Natural killer cell (primary cell): ENCODE data around the gene ARMH1. TPM values are rescaled to one million over a fixed set of nuclear protein-coding genes. Genes with fewer than 3 reads are reported as not detected.

Source experiments
- ATAC-seq, 3 donors: fragments of 150-1000 bp in 2 of 3; fragments of 200-7000 bp in 1 of 3; cut with Tn5 transposase; 1 replicate in 1 of 3; 2 replicates in 2 of 3; pipeline ENCODE4 v1.10.0; 2021; ENCODE audit warnings: mild to moderate bottlenecking in 2 of 3, moderate library complexity in 2 of 3
- DNase-seq, 2 donors: peaks; one replicate each; pipeline versions ENCODE4 v3.0.0 to v3.0.0-alpha.2; 2013 to 2021; ENCODE audit warnings: mixed read lengths in 1 of 2
- H3K27ac ChIP-seq: one replicate; pipeline ENCODE4 v1.5.1; 2013; ENCODE audit warnings: mild to moderate bottlenecking, low read length
- H3K27me3 ChIP-seq: one replicate; pipeline ENCODE4 v1.6.1; 2013; ENCODE audit warnings: low read length; ENCODE audit not compliant: control insufficient read depth, insufficient read depth
- H3K36me3 ChIP-seq: one replicate; pipeline ENCODE4 v1.6.1; 2013; ENCODE audit warnings: low read length; ENCODE audit not compliant: control insufficient read depth, insufficient read depth
- H3K4me1 ChIP-seq: one replicate; pipeline ENCODE4 v1.6.1; 2013; ENCODE audit warnings: low read length; ENCODE audit not compliant: control insufficient read depth, insufficient read depth
- H3K4me3 ChIP-seq: one replicate; pipeline ENCODE4 v1.5.1; 2013; ENCODE audit warnings: low read length
- H3K9me3 ChIP-seq: one replicate; pipeline ENCODE4 v1.6.1; 2013; ENCODE audit warnings: low read length; ENCODE audit not compliant: control insufficient read depth, insufficient read depth
- H3K27ac Mint-ChIP-seq, 2 donors: one replicate each; pipeline ENCODE4 v1.8.0; 2022; ENCODE audit warnings: mild to moderate bottlenecking in 2 of 2, mixed read lengths in 2 of 2, moderate library complexity in 1 of 2
- H3K27me3 Mint-ChIP-seq, 2 donors: one replicate each; pipeline ENCODE4 v1.8.0; 2022; ENCODE audit warnings: low read depth in 2 of 2, mixed read lengths in 2 of 2
- H3K36me3 Mint-ChIP-seq: one replicate; pipeline ENCODE4 v1.8.0; 2022; ENCODE audit warnings: mixed read lengths
- H3K4me1 Mint-ChIP-seq, 2 donors: one replicate each; pipeline ENCODE4 v1.8.0; 2022; ENCODE audit warnings: mixed read lengths in 2 of 2
- H3K4me3 Mint-ChIP-seq: one replicate; pipeline ENCODE4 v1.8.0; 2022; ENCODE audit warnings: mild to moderate bottlenecking, moderate library complexity, mixed read lengths
- H3K9me3 Mint-ChIP-seq, 2 donors: one replicate each; pipeline ENCODE4 v1.8.0; 2022; ENCODE audit warnings: mixed read lengths in 2 of 2
- CTCF ChIP-seq: fragments of 200-600 bp; IDR thresholded peaks from one replicate; pipeline ENCODE4 v1.8.0; 2022; ENCODE audit warnings: antibody characterized with exemption
- WGBS: methylation state at CpG from one replicate; pipeline ENCODE4 v1.1.7; 2013; ENCODE audit warnings: missing lambda C conversion rate; ENCODE audit not compliant: insufficient coverage; 5-methylcytosine and 5-hydroxymethylcytosine counted together
- intact Hi-C: fragments of 100-400 bp; cut with micrococcal nuclease; formaldehyde crosslinking; loops from one replicate; pipeline ENCODE4 v1.14.2; 2022
- total RNA-seq, 4 donors: library from RNA; stranded (reverse); fragments of 120-200 nt in 1 of 4; gene quantifications; one replicate each; pipeline versions ENCODE4 v1.2.3 to v1.2.4, GENCODE V29; 2013 to 2022

Gene ARMH1
- total RNA-seq, 3 donors from 2014 or later (not counting 1 experiment from before 2014, with no cell fraction given) = 1.5 to 25.5 (median 5.0) TPM

GRCh38 chr1:44714532-44714931, 40.0 kb downstream of the ARMH1 start:
- ATAC-seq = peak in 1 of 3 donors; percentile 22
- 74% methylated on average over 7 of the region's 7 CpGs for WGBS
- peak overlapping the region in 1 of 2 donors; percentile 48 for H3K27ac Mint-ChIP-seq
- H3K9me3 Mint-ChIP-seq = no peaks in the 10 kb centered on the region
- Histone ChIP-seq H3K4me3 (no peak overlapping the region), H3K9me3 (no peaks in the 10 kb centered on the region), H3K27ac (no peak overlapping the region), H3K36me3 (no peaks in the 10 kb centered on the region), H3K4me1 (peaks cover 14% of the 10 kb centered on the region), H3K27me3 (no peaks in the 10 kb centered on the region)
- H3K4me3 Mint-ChIP-seq = no peak overlapping the region
- no peaks in the 10 kb centered on the region for H3K36me3 Mint-ChIP-seq
- intact Hi-C loops = loop anchor here (2.0 kb wide), 1 partner anchor 16 kb away; the partner anchor contains the start of gene RNU5D-1
- DNase-seq = no peak
- peaks cover 0 to 5% of the 10 kb centered on the region in 2 donors for H3K27me3 Mint-ChIP-seq
- no peak for TF ChIP-seq CTCF
- peaks cover 26 to 30% of the 10 kb centered on the region in 2 donors for H3K4me1 Mint-ChIP-seq

GRCh38 chr1:44714944-44715571, 40.5 kb downstream of the ARMH1 start:
- WGBS = 2% methylated on average over 9 of the region's 9 CpGs
- Mint-ChIP-seq H3K27me3 (peaks cover 0 to 5% of the 10 kb centered on the region in 2 donors), H3K9me3 (no peaks in the 10 kb centered on the region), H3K4me3 (peak overlapping the region; percentile 64), H3K27ac (peak overlapping the region; percentile 27 to 48), H3K36me3 (no peaks in the 10 kb centered on the region), H3K4me1 (peaks cover 26 to 30% of the 10 kb centered on the region in 2 donors)
- Histone ChIP-seq H3K27me3 (no peaks in the 10 kb centered on the region), H3K9me3 (no peaks in the 10 kb centered on the region), H3K4me1 (peaks cover 14% of the 10 kb centered on the region), H3K4me3 (no peak overlapping the region), H3K27ac (peak overlapping the region; percentile 15), H3K36me3 (no peaks in the 10 kb centered on the region)
- peak; percentile 92 to 98 (median 95) for ATAC-seq
- peak; percentile 53 to 90 for DNase-seq
- intact Hi-C loops = loop anchor here (2.0 to 5.0 kb wide), 2 partner anchors 16 to 587 kb away; partner anchors contain the start of gene RNU5D-1
- peak; percentile 90 for TF ChIP-seq CTCF

- H3K4me3 Mint-ChIP-seq = no peak overlapping the region
- WGBS = 97% methylated on average over 4 of the region's 4 CpGs
- Histone ChIP-seq H3K4me1 (peaks cover 31% of the 10 kb centered on the region), H3K4me3 (no peak overlapping the region), H3K27me3 (no peaks in the 10 kb centered on the region), H3K36me3 (no peaks in the 10 kb centered on the region), H3K27ac (no peak overlapping the region), H3K9me3 (no peaks in the 10 kb centered on the region)
- no peaks in the 10 kb centered on the region for H3K27me3 Mint-ChIP-seq
- no peak for ATAC-seq
- no peak for DNase-seq
- H3K27ac Mint-ChIP-seq = peak overlapping the region; percentile 7 to 64
- H3K9me3 Mint-ChIP-seq = no peaks in the 10 kb centered on the region
- intact Hi-C loops = loop anchor here (5.0 kb wide), 1 partner anchor 585 kb away; no protein-coding TSS in a partner anchor
- H3K4me1 Mint-ChIP-seq = peaks cover 47 to 49% of the 10 kb centered on the region in 2 donors
- no peak for TF ChIP-seq CTCF
- no peaks in the 10 kb centered on the region for H3K36me3 Mint-ChIP-seq
Measured at GRCh38 chr1:44717156-44717555, 42.6 kb downstream of the ARMH1 start.
